K562 (cell line): ENCODE data around the gene LGI4. TPM values are rescaled to one million over a fixed set of nuclear protein-coding genes. Genes with fewer than 3 reads are reported as not detected.

Experiments
- DACH1 ChIP-seq: fragments of 450-650 bp; IDR thresholded peaks from 2 replicates; pipeline ENCODE4 v1.6.1; 2018; ENCODE audit not compliant: partially characterized antibody
- HNRNPH1 ChIP-seq: fragments of 200-400 bp; formaldehyde crosslinking; optimal IDR thresholded peaks from 2 replicates; pipeline ENCODE3; 2017; ENCODE audit warnings: low read depth, mild to moderate bottlenecking, low read length, moderate library complexity
- MAFF ChIP-seq: IDR thresholded peaks from 2 replicates; pipeline ENCODE4 v1.6.1; 2012; ENCODE audit warnings: low read length, improper control_type of control experiment
- MCM3 ChIP-seq: fragments of 450-650 bp; IDR thresholded peaks from 2 replicates; pipeline ENCODE4 v1.6.1; 2016
- MEIS2 ChIP-seq: fragments of 450-650 bp; IDR thresholded peaks from 2 replicates; pipeline ENCODE4 v1.6.1; 2014; ENCODE audit warnings: mild to moderate bottlenecking; ENCODE audit not compliant: partially characterized antibody
- NFE2 ChIP-seq: IDR thresholded peaks from 2 replicates; pipeline ENCODE4 v1.6.1; 2014; ENCODE audit warnings: antibody characterized with exemption, low read depth
- NR2C2 ChIP-seq, 2 experiments: fragments of 200-800 bp in 1 of 2; sonication (Bioruptor generic) in 1 of 2; sonication (generic) in 1 of 2; formaldehyde crosslinking in 1 of 2; IDR thresholded peaks; 2 replicates each; pipeline versions ENCODE4 v1.6.1 to v1.8.0; 2016 to 2022; ENCODE audit warnings: mild to moderate bottlenecking in 1 of 2, missing compliant biosample characterization in 1 of 2, missing genetic modification characterization in 1 of 2, missing genetic modification reagents in 1 of 2
- PTTG1 ChIP-seq: fragments of 450-650 bp; IDR thresholded peaks from 2 replicates; pipeline ENCODE4 v1.6.1; 2016; ENCODE audit warnings: low read depth, mild to moderate bottlenecking, missing genetic modification characterization, missing compliant biosample characterization
- TBL1XR1 ChIP-seq, 2 experiments: IDR thresholded peaks; 2 replicates each; pipeline ENCODE4 v1.6.1; 2012; ENCODE audit warnings: improper control_type of control experiment in 2 of 2, low read length in 2 of 2, mild to moderate bottlenecking in 1 of 2
- TFAM ChIP-seq: fragments of 250-450 bp; sonication (Bioruptor Pico); conservative IDR thresholded peaks from 2 replicates; pipeline ENCODE4 v1.5.0; 2021; ENCODE audit warnings: mild to moderate bottlenecking, moderate library complexity
- TSC22D4 ChIP-seq: fragments of 450-650 bp; IDR thresholded peaks from 2 replicates; pipeline ENCODE4 v1.6.1; 2016; ENCODE audit warnings: missing genetic modification characterization, missing biosample characterization, control low read depth
- ZBTB1 ChIP-seq: sonication (generic); formaldehyde crosslinking; IDR thresholded peaks from 2 replicates; pipeline ENCODE4 v1.8.1; 2023; ENCODE audit warnings: missing genetic modification reagents, low read depth, mild to moderate bottlenecking, borderline replicate concordance
- ZC3H4 ChIP-seq: sonication (generic); formaldehyde crosslinking; IDR thresholded peaks from 2 replicates; pipeline ENCODE4 v1.9.0; 2021; ENCODE audit warnings: missing genetic modification reagents, borderline replicate concordance
- ZKSCAN3 ChIP-seq: fragments of 250-450 bp; sonication (Bioruptor Pico); IDR thresholded peaks from 2 replicates; pipeline ENCODE4 v1.4.0; 2020
- ZKSCAN8 ChIP-seq: fragments of 200-800 bp; sonication (Bioruptor generic); IDR thresholded peaks from 2 replicates; pipeline ENCODE4 v1.6.1; 2016; ENCODE audit warnings: missing genetic modification characterization, missing compliant biosample characterization
- ZNF239 ChIP-seq: fragments of 250-450 bp; sonication (Bioruptor Pico); IDR thresholded peaks from 2 replicates; pipeline ENCODE4 v1.4.0; 2020; ENCODE audit warnings: mild to moderate bottlenecking
- ZNF507 ChIP-seq: conservative IDR thresholded peaks from 2 replicates; pipeline ENCODE4 v1.6.1; 2017; ENCODE audit warnings: missing genetic modification characterization, missing compliant biosample characterization
- ZNF778 ChIP-seq: fragments of 450-650 bp; formaldehyde crosslinking; IDR thresholded peaks from 2 replicates; pipeline ENCODE4 v1.4.0; 2020; ENCODE audit warnings: mild to moderate bottlenecking, moderate library complexity
- polyA plus RNA-seq, 8 experiments: library from polyadenylated mRNA; depleted of rRNA in 4 of 8; stranded (reverse) in 5 of 8; unstranded in 3 of 8; fragments of >200 nt; fragmentation: Nextera tagmentation in 2 of 8; fragmentation: Illumina TruSeq in 1 of 8; extraction: Ambion mirVana in 2 of 8; extraction: Trizol in 1 of 8; gene quantifications; 2 replicates each; pipeline versions ENCODE4 v1.2.1 to v1.2.3, GENCODE V29; 2011 to 2014; ENCODE audit warnings: inconsistent platforms in 1 of 8, missing spikeins in 1 of 8
- total RNA-seq, 7 experiments: library from RNA; depleted of rRNA in 6 of 7; stranded (reverse); fragments of >200 nt in 6 of 7; fragmentation: Illumina TruSeq in 2 of 7; extraction: Trizol in 2 of 7; gene quantifications; 2 replicates each; pipeline versions ENCODE4 v1.2.1 to v1.2.3, GENCODE V29; 2011 to 2021; ENCODE audit warnings: low replicate concordance in 1 of 7
- TF ChIP-seq, protein P1 (sequence below): fragments of 250-450 bp; sonication (Bioruptor Pico); IDR thresholded peaks from 2 replicates; pipeline ENCODE4 v1.4.0; 2020; ENCODE audit warnings: borderline replicate concordance
- TF ChIP-seq, protein P2 (sequence below): sonication (generic); formaldehyde crosslinking; IDR thresholded peaks from 2 replicates; pipeline ENCODE4 v1.8.0; 2022; ENCODE audit warnings: mild to moderate bottlenecking, missing genetic modification reagents
- TF ChIP-seq, protein P3 (sequence below), 2 experiments: IDR thresholded peaks; 2 replicates each; pipeline ENCODE4 v1.6.1; 2012; ENCODE audit warnings: improper control_type of control experiment in 2 of 2, low read depth in 2 of 2, low read length in 2 of 2, borderline replicate concordance in 1 of 2
- TF ChIP-seq, protein P4 (sequence below): fragments of 250-450 bp; sonication (Bioruptor Pico); IDR thresholded peaks from 2 replicates; pipeline ENCODE4 v1.8.0; 2021; ENCODE audit warnings: moderate library complexity, mild to moderate bottlenecking, inconsistent platforms

The LGI4 gene
- total and polyA plus RNA-seq, 9 of the 15 experiments (the other 6 are each of a cell fraction or from before 2014, with no cell fraction given) = 0.14 to 0.30 (median 0.24) TPM; not detected in 4

DNA sequence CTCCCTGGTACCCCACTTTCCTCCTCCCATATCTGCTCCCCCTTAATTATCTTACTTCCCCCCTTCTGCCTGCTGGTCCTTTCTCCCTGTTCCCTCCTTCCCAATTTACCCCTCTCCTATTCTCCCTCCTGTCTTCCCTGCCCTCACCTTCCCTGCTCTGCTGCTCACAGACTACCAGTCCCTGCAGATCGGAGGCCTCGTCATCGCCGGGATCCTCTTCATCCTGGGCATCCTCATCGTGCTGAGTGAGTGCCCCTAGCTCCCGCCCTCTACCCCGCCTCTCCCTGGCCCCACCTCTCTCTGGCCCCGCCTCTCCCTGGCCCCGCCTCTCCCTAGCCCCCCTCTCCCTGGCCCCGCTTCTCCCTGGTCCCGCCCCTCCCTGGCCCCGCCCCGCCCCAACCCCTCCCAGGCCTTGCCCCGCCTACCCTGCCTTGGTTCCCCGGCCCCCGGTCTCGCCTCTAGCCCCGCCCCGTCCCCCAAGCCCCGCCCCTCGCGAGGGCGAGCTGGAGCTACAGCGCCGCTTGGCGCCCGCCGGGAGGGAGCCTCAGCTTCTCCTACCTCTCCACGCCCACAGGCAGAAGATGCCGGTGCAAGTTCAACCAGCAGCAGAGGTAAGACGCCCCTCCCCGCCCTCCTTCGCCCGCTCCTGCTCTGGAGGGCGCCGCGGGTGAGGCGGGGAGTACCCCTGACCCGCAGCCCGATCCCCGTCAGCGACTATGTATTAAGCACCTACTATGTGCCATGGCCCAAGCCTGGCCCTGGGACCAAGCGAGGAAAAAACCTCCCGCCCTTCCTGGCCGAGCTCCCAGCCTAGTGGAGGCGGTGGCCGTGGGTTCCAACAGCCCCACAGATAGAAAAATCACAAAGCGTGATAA lies 6.3 kb upstream of the LGI4 start (continued):
- TF ChIP-seq, protein P1, sequence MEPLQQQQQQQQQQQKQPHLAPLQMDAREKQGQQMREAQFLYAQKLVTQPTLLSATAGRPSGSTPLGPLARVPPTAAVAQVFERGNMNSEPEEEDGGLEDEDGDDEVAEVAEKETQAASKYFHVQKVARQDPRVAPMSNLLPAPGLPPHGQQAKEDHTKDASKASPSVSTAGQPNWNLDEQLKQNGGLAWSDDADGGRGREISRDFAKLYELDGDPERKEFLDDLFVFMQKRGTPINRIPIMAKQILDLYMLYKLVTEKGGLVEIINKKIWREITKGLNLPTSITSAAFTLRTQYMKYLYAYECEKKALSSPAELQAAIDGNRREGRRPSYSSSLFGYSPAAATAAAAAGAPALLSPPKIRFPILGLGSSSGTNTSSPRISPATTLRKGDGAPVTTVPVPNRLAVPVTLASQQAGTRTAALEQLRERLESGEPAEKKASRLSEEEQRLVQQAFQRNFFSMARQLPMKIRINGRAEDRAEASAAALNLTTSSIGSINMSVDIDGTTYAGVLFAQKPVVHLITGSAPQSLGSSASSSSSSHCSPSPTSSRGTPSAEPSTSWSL (CRISPR knock-in tag) = peak; percentile 43; the same call in 1 of the 2 replicates
- TF ChIP-seq ZBTB1 (CRISPR knock-in tag) = no peak
- no peak for TF ChIP-seq ZKSCAN8 (CRISPR knock-in tag)
- TF ChIP-seq ZC3H4 (CRISPR knock-in tag) = no peak
- TF ChIP-seq TSC22D4 (tag) = peak; percentile 83; the same call in 1 of the 2 replicates
- TF ChIP-seq MCM3 = no peak
- peak; percentile 41 for TF ChIP-seq MEIS2
- TF ChIP-seq TFAM = no peak
- TF ChIP-seq ZNF778 (CRISPR knock-in tag) = no peak
- no peak for TF ChIP-seq ZNF239 (CRISPR knock-in tag)
- TF ChIP-seq NFE2 = no peak
- no peak for TF ChIP-seq HNRNPH1
- TF ChIP-seq, protein P2, sequence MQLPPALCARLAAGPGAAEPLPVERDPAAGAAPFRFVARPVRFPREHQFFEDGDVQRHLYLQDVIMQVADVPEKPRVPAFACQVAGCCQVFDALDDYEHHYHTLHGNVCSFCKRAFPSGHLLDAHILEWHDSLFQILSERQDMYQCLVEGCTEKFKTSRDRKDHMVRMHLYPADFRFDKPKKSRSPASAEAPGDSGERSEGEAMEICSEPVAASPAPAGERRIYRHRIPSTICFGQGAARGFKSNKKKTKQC (CRISPR knock-in tag) = peak; percentile 25; the same call in 1 of the 2 replicates
- TF ChIP-seq DACH1 = no peak
- TF ChIP-seq ZKSCAN3 = no peak
- TF ChIP-seq NR2C2 (CRISPR knock-in tag; IDR thresholded peaks at IDR 0.05) = no peak
- TF ChIP-seq NR2C2 (tag; IDR thresholded peaks at IDR 0.05) = no peak
- no peak for TF ChIP-seq PTTG1 (tag)
- TF ChIP-seq, protein P3, sequence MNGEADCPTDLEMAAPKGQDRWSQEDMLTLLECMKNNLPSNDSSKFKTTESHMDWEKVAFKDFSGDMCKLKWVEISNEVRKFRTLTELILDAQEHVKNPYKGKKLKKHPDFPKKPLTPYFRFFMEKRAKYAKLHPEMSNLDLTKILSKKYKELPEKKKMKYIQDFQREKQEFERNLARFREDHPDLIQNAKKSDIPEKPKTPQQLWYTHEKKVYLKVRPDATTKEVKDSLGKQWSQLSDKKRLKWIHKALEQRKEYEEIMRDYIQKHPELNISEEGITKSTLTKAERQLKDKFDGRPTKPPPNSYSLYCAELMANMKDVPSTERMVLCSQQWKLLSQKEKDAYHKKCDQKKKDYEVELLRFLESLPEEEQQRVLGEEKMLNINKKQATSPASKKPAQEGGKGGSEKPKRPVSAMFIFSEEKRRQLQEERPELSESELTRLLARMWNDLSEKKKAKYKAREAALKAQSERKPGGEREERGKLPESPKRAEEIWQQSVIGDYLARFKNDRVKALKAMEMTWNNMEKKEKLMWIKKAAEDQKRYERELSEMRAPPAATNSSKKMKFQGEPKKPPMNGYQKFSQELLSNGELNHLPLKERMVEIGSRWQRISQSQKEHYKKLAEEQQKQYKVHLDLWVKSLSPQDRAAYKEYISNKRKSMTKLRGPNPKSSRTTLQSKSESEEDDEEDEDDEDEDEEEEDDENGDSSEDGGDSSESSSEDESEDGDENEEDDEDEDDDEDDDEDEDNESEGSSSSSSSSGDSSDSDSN (IDR thresholded peaks at IDR 0.05; ENCODE audit: borderline replicate concordance in 1 of 2, low read depth in 2 of 2, low read length in 2 of 2) = no peak
- no peak for TF ChIP-seq ZNF507
- no peak for TF ChIP-seq MAFF
- no peak for TF ChIP-seq TBL1XR1 (IDR thresholded peaks at IDR 0.05; ENCODE audit: low read length in 2 of 2)
- TF ChIP-seq, protein P4, sequence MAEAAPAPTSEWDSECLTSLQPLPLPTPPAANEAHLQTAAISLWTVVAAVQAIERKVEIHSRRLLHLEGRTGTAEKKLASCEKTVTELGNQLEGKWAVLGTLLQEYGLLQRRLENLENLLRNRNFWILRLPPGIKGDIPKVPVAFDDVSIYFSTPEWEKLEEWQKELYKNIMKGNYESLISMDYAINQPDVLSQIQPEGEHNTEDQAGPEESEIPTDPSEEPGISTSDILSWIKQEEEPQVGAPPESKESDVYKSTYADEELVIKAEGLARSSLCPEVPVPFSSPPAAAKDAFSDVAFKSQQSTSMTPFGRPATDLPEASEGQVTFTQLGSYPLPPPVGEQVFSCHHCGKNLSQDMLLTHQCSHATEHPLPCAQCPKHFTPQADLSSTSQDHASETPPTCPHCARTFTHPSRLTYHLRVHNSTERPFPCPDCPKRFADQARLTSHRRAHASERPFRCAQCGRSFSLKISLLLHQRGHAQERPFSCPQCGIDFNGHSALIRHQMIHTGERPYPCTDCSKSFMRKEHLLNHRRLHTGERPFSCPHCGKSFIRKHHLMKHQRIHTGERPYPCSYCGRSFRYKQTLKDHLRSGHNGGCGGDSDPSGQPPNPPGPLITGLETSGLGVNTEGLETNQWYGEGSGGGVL = no peak
